ENCODE results near the gene RNF169.

GRCh38 chr11:74703211-74703610 lies 45.4 kb upstream of the RNF169 start:
- no peak for TF ChIP-seq POLR2A (IDR thresholded peaks at IDR 0.05)
- TF ChIP-seq POLR2AphosphoS5 (IDR thresholded peaks at IDR 0.05): no peak
- no peak for TF ChIP-seq CTCF (IDR thresholded peaks at IDR 0.05)
- TF ChIP-seq EP300 (IDR thresholded peaks at IDR 0.05): no peak
